Measurements from ENCODE around the gene EFCAB6.

The EFCAB6 gene

GRCh38 chr22:43554694-43555365, 257.3 kb downstream of the EFCAB6 start:
- DNase-seq (ENCODE audit: low read depth in 1 of 2, low spot score in 1 of 2) = no peak

- no peak for DNase-seq (ENCODE audit: low read depth in 1 of 2, low spot score in 1 of 2)
Observed at GRCh38 chr22:43554259-43554636, 257.9 kb downstream of the EFCAB6 start.

- DNase-seq (ENCODE audit: low read depth in 1 of 2, low spot score in 1 of 2) = no peak
Observed at GRCh38 chr22:43553451-43554258, 258.4 kb downstream of the EFCAB6 start.

- DNase-seq (ENCODE audit: low read depth in 1 of 2, low spot score in 1 of 2) = no peak
Observed at GRCh38 chr22:43550672-43551071, 261.4 kb downstream of the EFCAB6 start.

- no peak for DNase-seq (ENCODE audit: low read depth in 1 of 2, low spot score in 1 of 2)
Observed at GRCh38 chr22:43550024-43550620, 262.0 kb downstream of the EFCAB6 start.

- no peak for DNase-seq (ENCODE audit: low read depth in 1 of 2, low spot score in 1 of 2)
Observed at GRCh38 chr22:43546186-43546585, 265.9 kb downstream of the EFCAB6 start.

GRCh38 chr22:43544289-43544673, 267.8 kb downstream of the EFCAB6 start:
- no peak for DNase-seq (ENCODE audit: low read depth in 1 of 2, low spot score in 1 of 2)

GRCh38 chr22:43543522-43544288, 268.4 kb downstream of the EFCAB6 start:
- no peak for DNase-seq (ENCODE audit: low read depth in 1 of 2, low spot score in 1 of 2)

GRCh38 chr22:43542681-43543521, 269.2 kb downstream of the EFCAB6 start:
- DNase-seq (ENCODE audit: low read depth in 1 of 2, low spot score in 1 of 2) = no peak

GRCh38 chr22:43541462-43542407, 270.4 kb downstream of the EFCAB6 start:
- DNase-seq (ENCODE audit: low read depth in 1 of 2, low spot score in 1 of 2) = no peak

GRCh38 chr22:43541022-43541421, 271.1 kb downstream of the EFCAB6 start:
- DNase-seq (ENCODE audit: low read depth in 1 of 2, low spot score in 1 of 2) = no peak

- no peak for DNase-seq (ENCODE audit: low read depth in 1 of 2, low spot score in 1 of 2)
Observed at GRCh38 chr22:43540529-43540923, 271.6 kb downstream of the EFCAB6 start.

- no peak for DNase-seq (ENCODE audit: low read depth in 1 of 2, low spot score in 1 of 2)
Observed at GRCh38 chr22:43539572-43540528, 272.3 kb downstream of the EFCAB6 start.

GRCh38 chr22:43537019-43537585, 275.0 kb downstream of the EFCAB6 start:
- no peak for DNase-seq (ENCODE audit: low read depth in 1 of 2, low spot score in 1 of 2)

GRCh38 chr22:43535741-43536140, 276.4 kb downstream of the EFCAB6 start:
- no peak for DNase-seq (ENCODE audit: low read depth in 1 of 2, low spot score in 1 of 2)

- DNase-seq (ENCODE audit: low read depth in 1 of 2, low spot score in 1 of 2) = no peak
Observed at GRCh38 chr22:43535336-43535735, 276.8 kb downstream of the EFCAB6 start.

- DNase-seq (ENCODE audit: low read depth in 1 of 2, low spot score in 1 of 2) = no peak
Observed at GRCh38 chr22:43534916-43535315, 277.2 kb downstream of the EFCAB6 start.

Measured in stimulated activated CD4-positive, alpha-beta T cell treated with anti-CD3 and anti-CD28 coated beads, Interleukin-15, amount 100 ng/mL, for 1 hour (primary cell).